ENCODE data around the gene PWP1.
A peak's percentile ranks its signal among the peaks of the same experiment; 100 is the strongest.
"Not testable (repeated sequence)": the region's sequence is repeated elsewhere in the genome, so short reads cannot be mapped to it uniquely, and the experiment has no call there.

Gene PWP1

DNA sequence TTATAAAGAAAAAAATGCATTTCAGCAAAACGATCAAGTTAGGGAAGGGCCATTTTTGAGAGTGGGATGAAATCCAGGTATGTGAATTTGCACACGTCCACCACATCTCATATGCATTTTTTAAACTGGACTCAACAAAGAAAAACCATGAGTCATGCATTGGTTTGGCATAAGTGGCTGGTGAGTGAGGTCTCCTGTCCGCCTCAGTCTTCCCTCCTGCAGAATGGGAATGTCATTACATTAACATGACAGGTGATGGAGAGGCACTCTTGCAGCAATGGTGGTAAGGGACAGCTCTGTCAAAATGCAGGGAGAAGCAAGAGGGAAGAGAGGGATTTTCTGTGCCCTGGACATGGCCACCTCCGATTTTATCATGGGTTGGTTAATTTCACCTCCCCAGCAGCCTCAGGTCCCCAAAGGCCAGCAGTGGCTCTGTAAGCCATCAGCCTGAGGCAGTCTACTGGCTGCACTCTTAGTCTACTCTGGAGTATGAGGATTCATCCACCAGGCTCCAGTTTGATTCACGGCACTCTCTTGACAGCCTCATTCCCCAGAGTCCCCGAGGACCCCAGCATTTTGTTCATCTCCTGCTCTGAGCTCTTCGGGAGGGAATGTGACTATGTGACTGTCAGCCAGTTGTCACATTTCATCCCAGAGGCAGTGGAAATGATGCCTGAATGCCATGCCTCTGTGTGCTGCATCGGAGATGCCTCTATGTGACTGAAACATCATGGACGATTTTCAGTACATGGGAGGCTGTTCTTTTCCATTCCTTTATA is 17.1 kb upstream of the PWP1 start:
- no peak for DNase-seq

DNA sequence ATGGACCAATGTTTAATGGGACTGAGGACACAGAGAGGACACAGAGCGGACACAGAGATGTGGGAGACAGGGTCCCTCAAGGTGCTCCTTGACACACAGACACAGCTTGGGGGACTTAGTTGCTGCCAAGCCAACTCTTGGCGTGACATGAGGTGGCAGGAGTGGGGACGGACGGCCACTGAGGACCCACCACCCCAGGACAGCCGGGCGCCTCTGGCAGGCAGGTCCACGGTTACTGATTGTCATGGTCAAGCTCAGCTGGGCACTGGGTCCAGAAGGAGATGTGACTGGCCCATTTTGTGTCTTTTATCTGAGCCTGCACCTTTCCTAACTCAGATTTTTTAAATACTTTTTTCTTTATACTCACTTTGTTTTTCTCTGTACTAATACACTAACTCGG is 15.7 kb upstream of the PWP1 start:
- no peak for DNase-seq

DNA sequence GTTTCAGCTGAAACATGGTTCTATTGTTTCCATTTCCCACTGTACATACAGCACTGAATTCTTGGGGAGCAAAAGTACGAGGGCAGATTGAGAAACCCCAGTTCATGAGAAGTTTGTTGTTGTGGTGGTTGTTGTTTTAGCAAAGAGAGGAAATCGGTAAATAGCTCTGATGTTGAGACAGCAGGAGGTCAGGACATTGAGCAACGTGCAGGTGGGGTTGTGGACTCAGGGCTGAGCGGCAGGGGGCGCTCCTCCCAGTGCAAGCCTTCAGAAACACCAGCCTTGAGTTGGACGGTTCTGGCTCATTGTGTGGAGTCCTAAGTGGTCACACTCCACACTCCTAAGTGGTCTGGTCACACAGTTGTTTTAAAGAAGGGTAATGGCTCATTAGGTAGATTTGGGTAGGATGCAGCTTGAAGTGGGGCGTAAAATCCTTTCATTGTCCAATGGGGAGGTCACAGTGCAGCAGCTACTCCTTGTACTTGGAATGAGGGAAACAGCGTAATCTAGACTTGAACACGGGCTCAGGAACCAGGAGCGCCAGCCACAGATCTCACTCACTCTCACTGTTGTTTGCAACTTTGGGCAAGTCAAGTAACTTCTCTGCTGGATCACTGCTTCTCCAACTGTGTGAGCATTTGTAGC is 14.5 kb upstream of the PWP1 start:
- peak; percentile 66 for DNase-seq

DNA sequence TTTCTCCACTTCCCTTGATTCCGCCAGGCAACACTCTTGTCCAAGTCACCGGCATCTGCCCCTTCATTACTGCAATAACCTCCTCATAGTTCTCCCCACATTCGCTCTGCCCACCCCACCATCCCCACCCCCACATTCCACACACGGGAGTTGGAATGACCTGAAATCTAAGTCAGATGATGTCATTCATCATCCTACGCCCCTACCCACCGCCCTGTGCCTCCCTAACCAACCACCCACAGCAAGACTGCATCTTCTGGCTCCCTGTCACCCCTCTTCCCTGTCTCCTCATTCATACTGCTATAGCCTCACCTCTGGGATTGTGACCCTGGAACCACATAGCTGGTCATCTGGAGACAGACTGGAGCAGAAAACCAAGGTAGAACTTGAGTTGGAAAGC is 7.9 kb upstream of the PWP1 start:
- DNase-seq = no peak

DNA sequence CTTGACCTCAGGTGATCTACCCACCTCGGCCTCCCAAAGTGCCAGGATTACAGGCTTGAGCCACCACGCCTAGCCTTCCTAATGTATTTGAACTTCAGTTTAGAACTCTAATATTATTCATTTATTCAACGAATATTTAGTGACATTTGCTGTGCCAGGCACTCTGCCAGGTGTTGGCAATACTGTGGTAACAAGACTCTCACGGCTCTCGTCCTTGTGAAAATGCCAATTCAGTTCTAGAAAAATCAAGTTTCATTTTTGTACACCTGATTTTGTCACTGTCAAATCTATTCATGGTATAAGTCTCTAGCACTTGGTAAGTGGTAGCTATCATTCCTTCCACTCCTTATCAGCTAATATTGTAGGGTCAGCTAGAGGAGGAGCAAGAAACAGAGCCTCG is 6.3 kb upstream of the PWP1 start:
- no peak for DNase-seq

DNA sequence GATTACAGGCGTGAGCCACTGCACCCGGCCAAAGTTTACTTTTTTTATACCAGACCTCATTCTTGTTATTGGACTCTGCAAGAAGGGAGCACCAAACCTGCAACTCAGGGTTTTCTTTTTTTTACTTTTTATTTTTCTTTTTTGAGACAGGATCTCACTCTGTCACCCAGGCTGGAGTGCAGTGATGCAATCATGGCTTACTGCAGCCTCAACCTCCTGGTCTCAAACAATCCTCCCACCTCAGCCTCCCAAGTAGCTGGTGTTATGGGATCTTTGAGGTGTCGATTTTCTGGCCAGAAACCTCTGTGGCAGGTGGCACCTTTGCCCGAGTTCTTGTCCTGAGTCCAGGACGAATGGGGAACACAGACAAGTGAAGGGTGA is 4.2 kb upstream of the PWP1 start:
- DNase-seq = no peak

DNA sequence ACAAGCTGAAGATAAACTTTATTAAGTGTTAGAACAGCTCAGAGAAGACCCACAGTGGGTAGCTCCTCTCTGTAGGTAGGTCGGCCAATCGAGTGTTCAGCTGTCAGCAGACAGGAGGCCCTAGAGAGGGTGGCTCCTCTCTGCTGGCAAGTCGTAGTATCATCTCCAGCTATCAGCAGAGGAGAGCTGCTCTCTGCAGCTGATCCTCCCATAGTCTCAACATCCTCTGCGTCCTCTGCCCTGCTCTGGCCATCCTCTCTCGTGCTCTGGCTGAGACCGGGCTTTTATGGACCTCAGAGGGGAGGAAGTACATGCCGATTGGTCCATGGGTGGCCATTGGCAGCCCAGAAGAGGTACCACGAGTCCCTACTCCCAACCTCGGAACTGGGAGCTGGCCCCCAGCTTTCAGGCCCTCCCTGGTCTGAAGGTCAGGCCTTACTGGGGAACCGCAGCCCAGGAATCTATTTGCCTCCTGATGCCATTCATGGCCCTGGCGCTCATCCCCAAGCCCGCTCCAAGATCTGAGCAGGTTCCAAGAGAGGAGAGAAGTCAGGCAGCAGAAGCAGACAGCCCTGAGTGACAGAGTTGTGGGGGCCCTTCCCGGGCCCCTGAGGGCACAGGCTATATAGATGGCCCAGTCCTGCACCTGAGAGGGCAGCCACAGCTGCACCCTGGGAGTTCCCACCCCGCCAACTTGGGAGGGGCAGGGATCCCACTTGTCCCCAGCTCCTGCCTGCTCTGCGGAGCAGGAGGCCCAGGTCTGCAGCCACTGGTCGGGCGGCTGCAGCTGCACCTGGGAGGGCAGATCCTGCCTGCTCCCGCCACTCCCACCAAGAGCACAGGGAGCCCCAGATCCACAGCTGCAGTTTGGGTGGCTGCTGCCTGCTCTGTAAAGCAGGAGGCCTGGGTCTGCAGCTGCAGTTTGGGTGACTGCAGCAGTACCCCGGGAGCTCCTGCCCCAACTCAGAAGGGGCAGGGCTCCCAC is 3.5 kb upstream of the PWP1 start:
- no peak for DNase-seq

DNA sequence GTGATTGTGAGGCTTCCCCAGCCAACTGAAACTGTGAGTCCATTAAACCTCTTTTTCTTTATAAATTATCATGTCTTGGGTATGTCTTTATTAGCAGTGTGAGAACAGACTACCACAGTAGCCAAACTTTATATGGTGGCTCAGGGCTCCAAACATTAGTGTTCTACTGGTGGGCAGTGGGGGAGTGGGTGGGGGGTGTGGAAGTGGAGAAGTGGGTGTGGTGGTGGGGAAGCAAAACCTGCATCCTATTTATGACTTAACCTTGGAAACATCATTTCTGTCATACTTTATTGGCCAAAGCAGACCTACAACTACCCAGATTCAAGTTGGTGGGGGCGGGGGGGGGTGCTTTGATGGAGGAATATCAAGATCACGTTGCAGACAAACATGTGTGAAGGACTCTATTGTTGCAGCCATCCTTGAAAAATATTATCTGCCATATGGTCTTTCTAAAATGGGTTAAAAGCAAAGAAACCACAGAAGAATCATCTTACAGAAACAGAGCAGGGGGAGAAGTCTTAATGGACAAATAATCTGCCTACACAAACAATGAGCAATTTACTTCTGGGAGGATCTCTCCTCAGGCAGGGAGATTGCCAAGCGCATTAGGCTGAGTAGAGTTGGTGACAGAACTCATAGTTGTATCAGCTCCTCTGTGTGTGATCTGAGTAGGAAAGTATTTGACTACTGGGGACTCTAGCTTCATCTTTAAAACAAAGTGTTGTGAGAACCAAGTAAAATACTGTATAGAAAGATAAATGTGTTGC is 1.4 kb upstream of the PWP1 start:
- no peak for DNase-seq

DNA sequence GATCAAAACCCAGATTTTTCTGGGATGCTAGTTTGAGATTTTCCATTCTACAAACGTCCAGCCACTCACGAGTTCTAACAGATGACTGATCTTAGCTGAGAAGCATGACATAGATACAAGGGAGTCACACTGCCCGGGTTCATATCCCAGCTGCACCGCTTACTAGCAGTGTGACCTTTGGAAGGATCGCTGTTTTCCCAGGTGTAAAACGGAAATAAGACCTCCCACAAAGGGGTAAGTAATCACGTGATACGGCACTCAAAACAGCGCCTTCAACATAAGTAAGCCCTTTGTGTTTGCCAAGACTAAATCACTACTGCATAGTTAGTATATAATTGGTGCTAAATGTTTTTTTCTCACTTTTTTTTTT is 624 bp upstream of the PWP1 start:
- peak; percentile 37 for DNase-seq

DNA sequence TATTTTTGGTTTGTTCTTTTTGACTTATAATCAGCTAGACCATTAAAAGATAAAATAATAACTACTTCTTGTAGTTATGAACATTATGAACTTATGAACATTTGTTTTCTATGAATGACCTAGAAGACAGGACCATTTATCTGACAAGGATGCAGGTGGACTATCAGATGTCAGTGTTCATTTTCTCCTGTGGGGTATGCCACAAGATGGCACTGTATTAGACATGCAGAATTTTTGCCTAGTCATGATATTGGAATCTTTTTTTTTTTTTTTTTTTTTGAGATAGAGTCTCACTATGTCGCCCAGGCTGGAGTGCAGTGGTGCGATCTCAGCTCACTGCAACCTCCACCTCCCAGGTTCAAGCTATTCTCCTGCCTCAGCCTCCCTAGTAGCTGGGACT is 10.2 kb downstream of the PWP1 start:
- DNase-seq = not testable (repeated sequence)

DNA sequence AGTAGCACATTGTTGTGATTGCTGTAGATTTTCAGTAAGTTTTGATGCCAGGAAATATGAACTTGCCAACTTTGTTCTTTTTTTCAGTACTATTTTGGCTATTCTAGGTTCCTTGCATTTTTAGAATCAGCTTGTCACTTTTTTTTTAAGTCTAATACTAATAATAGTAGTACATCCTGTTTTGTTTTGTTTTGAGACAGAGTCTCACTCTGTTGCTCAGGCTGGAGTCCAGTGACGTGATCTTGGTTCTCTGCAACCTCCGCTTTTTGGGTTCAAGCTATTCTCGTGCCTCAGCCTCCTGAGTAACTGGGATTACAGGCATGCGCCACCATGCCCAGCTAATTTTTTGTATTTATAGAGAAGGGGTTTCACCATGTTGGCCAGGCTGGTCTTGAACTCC is 16.5 kb downstream of the PWP1 start:
- no peak for DNase-seq

DNA sequence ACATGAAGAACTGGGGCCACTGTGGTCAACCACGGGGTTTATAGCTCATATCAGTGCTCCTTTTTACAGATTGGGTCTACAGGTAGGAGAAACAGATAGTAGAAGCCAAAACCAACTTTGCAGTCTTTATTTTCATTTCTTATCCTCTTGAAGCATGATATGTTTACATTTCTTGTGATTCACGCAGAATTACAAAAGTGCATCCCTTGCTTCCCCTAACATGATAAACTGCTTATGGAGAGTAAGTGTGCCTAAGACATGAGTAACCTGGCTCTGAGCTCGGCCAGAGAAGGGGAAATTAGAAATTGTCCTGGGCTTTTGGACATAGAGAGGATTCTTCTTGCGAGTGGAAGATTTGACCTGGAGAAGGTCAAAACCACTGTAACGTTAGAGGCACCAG is 18.4 kb downstream of the PWP1 start:
- no peak for DNase-seq

DNA sequence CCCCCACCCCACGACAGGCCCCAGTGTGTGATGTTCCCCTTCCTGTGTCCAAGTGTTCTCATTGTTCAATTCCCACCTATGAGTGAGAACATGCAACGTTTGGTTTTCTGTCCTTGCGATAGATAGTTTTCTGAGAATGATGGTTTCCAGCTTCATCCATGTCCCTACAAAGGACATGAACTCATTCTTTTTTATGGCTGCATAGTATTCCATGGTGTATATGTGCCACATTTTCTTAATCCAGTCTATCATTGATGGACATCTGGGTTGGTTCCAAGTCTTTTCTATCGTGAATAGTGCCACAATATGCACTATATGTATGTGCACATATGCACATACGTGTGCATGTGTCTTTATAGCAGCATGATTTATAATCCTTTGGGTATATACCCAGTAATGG is 19.9 kb downstream of the PWP1 start:
- not testable (repeated sequence) for DNase-seq

DNA sequence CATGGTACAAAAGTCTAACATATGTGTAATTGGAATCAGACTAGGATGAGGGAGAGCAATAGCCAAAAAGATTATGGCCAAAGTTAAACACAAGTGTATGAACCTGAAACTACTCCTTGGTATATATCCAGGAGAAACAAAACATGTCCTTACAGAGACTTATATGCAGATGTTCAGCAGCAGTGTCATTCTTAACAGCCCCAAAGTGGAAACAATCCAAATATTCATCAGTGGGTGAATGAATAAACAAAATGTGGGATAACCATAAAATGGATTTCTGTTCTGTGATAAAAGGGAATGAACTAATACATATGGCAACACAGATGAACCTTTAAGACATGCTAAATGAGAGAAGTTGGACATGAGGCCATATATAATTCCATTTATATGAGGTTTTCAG is 30.2 kb downstream of the PWP1 start:
- DNase-seq = no peak

DNA sequence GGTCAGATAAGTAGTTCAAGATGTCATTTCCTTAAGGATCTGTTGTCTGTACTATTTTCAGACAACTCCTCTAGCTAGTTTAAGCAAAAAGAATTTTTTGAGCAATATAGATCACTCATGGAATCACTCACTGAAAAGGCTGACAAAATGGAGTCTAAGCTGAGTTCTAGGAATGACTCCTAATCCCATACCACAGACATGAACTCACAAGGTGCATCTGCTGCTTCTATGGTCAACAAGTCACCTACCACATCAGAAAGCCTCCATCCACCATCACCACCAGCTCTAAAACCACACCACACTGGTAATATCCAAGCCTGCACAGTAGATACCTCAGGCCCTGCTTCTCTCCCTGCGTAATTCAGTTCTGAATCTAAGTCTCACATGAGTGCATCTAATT is 33.0 kb downstream of the PWP1 start:
- no peak for DNase-seq

DNA sequence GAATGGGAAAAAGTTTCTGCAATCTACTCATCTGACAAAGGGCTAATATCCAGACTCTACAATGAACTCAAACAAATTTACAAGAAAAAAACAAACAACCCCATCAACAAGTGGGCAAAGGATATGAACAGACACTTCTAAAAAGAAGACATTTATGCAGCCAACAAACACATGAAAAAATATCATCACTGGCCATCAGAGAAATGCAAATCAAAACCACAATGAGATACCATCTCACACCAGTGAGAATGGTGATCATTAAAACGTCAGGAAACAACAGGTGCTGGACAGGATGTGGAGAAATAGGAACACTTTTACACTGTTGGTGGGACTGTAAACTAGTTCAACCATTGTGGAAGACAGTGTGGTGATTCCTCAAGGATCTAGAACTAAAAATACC is 41.7 kb downstream of the PWP1 start:
- DNase-seq = not testable (repeated sequence)

DNA sequence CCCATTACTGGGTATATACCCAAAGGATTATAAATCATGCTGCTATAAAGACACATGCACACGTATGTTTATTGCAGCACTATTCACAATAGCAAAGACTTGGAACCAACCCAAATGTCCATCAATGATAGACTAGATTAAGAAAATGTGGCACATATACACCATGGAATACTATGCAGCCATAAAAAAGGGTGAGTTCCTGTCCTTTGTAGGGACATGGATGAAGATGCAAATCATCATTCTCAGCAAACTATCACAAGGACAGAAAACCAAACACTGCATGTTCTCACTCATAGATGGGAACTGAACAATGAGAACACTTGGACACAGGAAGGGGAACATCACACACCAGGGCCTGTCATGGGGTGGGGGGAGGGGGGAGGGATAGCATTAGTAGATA is 42.1 kb downstream of the PWP1 start:
- DNase-seq = not testable (repeated sequence)

DNA sequence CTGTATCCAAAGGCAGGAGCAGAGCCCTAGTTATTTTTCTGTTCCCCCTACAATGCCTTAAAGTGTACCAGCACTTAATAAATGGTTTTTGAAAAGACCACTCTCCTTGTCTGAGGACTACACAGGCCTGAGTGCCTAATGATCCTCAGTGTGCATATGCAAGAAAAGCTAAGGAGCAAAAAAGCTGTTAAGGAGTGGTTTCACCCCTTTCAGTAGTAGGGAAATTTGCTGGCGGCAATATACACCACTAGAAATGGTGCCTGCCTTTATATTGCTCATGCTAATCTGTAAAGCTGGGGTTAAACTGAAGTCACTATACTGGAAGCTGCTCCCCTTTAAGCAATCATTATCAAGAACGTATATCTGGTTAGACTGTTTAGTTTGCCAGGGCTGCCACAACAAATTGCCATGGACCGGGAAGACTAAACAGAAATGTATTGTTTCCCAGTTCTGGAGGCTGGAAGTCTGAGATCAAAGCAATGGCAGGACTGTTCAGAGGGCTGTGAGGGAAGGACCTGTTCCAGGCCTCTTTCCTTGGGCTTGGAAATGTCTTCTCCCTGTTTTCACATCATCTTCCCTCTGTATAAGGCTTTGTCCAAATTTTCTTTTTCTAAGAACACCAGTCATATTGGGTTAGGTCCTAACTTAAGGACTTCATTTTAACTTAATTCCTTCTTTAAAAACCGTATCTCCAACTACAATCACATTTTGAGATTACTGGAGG is 45.2 kb downstream of the PWP1 start:
- no peak for DNase-seq

DNA sequence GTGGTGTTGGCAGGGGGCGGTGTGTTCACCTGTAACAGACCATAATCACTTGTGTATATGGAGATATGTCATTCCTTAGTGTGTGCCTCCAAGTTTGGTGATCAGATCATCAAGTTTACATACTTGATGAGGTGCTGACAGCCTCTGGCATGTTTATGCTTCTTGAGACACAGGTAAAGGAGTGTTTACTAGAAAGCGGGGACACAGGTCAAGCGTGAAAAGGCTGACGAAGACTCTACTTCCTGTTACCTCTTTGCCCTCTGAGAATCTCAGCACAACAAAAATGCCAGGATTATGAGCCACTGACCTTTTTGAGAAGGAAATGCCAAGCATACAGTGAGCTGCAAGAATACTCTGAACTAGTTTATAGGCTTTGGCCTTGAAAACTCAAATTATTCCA is 45.8 kb downstream of the PWP1 start:
- DNase-seq = no peak

DNA sequence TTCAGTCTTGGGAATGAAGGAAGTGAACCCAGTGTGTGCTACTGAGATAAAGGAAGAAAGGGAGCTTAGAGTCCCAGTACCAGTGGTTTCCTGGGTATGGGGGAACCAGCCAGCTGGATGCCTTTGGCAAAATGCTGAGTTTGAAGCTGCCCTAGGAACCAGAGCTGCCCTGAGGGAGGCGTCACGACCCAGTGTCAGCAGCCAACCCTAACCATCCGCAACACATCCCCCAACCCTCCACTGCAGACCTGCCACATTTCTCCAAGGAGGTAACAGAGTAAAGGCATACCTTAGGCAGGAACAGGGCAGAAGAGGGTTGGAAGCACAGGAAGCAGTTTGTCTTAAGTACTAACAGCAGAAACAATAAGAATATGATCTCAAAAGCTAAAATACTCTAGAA is 46.8 kb downstream of the PWP1 start:
- DNase-seq = no peak

DNA sequence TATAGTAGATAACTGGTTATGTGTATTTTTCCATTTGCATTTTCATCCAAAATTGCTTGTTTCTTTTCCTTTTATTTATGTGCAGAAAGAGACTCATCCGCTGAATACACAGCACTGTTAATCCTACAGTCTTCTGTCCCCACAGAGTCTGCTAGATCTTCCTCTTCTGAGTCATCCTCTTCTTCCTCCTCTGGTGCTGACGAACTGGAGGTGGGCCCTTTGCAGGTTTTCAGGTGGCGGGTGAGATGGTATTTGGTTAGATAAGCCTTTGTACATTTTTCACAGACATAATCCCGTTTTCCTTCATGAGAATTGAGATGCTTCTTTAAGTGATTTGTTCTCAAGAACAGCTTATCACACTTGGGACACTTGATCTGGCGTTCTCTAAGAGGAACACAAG is 48.5 kb downstream of the PWP1 start:
- DNase-seq = no peak

DNA sequence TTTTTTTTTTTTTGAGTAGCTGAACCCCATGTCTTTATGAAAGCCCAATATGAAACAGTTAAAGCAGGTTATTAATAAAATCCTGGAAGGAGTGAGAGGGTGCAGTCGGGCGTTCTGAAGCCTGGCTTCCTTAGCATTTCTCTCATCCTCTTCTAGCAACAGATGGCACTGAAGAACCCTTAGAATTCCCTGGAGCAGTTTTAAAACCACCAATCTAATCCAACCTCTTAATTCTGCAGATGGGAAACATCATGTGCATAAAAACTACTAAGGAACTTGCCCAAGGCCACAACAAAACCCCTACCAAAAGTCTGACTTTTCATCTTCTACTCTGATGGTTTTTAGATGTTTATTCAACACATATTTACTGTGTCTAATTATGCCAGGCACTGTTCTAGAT is 50.2 kb downstream of the PWP1 start:
- DNase-seq = no peak

Data from stimulated activated CD8-positive, alpha-beta memory T cell treated with anti-CD3 and anti-CD28 coated beads, Interleukin-4, amount 100 ng/mL, for 48 hours (primary cell).